ENCODE measurements around the gene FBXL5.

FBXL5 gene, protein sequence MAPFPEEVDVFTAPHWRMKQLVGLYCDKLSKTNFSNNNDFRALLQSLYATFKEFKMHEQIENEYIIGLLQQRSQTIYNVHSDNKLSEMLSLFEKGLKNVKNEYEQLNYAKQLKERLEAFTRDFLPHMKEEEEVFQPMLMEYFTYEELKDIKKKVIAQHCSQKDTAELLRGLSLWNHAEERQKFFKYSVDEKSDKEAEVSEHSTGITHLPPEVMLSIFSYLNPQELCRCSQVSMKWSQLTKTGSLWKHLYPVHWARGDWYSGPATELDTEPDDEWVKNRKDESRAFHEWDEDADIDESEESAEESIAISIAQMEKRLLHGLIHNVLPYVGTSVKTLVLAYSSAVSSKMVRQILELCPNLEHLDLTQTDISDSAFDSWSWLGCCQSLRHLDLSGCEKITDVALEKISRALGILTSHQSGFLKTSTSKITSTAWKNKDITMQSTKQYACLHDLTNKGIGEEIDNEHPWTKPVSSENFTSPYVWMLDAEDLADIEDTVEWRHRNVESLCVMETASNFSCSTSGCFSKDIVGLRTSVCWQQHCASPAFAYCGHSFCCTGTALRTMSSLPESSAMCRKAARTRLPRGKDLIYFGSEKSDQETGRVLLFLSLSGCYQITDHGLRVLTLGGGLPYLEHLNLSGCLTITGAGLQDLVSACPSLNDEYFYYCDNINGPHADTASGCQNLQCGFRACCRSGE

DNA sequence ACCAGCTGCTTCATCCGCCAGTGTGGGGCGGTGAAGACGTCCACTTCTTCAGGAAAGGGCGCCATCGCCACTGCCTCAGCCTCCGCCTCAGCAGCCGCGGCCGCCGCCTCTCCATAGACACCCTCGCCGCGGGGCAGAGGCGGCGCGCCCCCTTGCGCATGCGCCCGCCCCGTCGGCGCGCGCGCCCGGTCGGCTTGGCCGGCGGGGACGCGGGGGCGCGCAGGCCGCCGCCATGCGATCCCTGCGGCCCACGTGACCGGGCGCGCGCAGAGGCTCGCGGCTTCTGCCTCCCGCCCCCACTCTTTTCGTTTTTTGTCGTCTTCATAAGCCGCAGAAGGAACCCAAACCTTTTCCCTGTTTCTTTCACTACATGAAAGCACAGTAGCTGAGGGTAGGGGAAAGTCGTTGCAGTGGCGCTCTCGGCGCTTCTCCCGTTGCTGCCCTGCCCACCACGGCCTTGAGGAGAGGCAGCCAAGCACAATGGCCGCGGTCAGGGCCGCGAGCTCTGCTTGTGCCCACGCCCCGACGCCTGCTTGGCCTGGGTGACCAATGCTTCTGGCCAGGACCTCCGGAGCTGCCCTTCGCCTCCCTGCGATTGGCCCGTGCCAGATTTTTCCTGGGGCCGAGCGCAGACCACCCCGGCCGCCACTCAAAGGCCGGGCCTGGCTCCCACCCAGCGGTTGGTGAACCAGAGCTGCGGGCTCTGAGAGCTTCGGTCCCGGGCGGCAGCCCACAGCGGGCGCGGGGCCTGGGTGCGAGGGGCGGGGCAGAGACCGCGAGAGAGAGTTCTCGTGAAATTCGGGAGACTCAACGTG lies at the start of gene FBXL5:
Gene FBXL5 (minus strand): TSS at position 135 of the 815 bp plus-strand sequence. CDS start 70 bp downstream, at position 65.
- in situ Hi-C loops (cut with MboI; ENCODE audit: low sequenced_read_pairs), result no loop called here

DNA sequence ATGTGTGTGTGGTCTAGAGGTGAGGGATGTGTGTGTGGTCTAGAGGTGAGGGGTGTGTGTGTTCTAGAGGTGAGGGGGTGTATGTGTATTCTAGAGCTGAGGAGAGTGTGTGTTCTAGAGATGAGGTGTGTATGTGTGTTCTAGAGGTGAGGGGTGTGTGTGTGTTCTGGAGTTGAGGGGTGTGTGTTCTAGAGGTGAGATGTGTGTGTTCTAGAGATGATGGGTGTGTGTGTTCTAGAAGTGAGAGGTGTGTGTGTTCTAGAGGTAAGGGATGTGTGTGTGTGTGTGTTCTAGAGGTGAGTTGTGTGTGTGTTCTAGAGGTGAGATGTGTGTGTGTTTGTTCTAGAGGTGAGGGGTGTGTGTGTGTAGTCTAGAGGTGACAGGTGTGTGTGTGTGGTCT lies 49.0 kb upstream of the FBXL5 start:
- in situ Hi-C loops (cut with MboI; ENCODE audit: low sequenced_read_pairs), result no loop called here

DNA sequence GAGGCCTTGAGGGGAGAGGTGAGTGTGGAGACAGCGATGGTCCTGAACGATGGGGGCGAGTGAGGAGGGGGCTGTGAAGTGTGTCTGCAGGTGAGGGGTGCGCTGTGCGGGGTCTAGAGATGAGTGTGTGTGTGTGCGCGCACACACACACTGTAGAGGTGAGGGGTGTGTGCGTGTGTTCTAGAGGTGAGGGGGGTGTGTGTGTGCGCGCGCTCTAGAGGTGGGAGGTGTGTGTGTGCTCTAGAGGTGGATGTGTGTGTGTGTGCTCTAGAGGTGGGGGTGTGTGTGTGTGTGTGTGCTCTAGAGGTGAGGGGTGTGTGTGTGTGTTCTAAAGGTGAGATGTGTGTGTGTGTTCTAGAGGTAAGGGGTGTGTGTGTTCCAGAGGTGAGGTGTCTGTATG lies 48.3 kb upstream of the FBXL5 start:
- in situ Hi-C loops (cut with MboI; ENCODE audit: low sequenced_read_pairs), result no loop called here

DNA sequence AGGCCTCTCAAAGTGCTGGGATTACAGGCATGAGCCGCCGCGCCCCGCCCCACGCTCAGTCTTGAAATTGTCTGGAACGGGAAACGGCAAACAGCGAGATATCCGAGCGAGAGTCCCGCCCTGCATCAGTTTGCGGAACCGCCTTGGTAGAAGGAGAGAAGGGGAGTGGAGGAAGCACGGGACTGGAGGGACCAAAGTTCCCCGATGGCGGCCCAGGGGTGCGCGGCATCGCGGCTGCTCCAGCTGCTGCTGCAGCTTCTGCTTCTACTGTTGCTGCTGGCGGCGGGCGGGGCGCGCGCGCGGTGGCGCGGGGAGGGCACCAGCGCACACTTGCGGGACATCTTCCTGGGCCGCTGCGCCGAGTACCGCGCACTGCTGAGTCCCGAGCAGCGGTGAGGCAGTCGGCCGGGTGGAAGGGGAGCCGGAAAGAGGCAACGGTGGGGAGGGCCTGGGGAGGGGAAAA lies 47.8 kb upstream of the FBXL5 start, which contains the start of gene BST1:
Gene BST1 (plus strand): TSS at position 125 of the 463 bp plus-strand sequence. CDS start 80 bp downstream, at position 205.
- in situ Hi-C loops (cut with MboI; ENCODE audit: low sequenced_read_pairs), result no loop called here

DNA sequence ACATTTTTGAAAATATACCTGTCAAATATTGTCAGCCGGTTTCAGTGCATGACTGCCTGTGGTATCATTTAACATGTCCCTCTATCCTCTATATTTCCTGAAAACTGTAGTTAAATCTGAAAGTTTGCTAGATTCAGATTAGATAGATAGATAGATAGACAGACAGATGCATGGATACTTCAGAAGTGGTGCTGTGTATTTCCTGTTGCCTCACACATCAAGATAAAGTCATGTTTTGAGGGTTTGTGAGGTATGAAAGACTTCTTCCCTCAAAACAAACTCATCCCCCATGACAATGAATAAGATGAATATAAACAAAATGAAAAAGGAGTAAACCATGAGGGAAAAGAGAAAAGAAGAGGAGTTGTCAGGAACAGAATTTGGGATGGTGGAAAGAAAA lies 41.7 kb upstream of the FBXL5 start:
- in situ Hi-C loops (cut with MboI; ENCODE audit: low sequenced_read_pairs), result no loop called here

DNA sequence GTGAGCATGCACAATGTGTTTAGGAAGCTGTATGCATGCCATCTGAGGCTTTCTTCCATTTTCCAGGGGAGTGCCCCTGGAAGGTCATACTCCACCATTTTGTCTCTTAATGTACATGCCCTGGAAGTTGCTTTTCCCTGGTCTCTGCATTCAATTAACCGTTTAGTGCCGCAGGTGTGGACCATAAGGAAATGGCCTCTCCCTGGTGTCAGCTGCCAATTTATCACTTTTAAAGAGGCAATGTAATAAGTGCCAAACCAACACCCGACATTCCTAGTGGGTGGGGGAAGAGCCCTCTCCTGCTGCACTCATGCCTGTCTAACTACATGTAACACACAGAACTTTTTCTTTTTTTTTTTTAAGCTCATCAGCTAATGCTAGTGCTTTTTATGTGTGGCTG lies 40.6 kb upstream of the FBXL5 start:
- in situ Hi-C loops (cut with MboI; ENCODE audit: low sequenced_read_pairs), result no loop called here

DNA sequence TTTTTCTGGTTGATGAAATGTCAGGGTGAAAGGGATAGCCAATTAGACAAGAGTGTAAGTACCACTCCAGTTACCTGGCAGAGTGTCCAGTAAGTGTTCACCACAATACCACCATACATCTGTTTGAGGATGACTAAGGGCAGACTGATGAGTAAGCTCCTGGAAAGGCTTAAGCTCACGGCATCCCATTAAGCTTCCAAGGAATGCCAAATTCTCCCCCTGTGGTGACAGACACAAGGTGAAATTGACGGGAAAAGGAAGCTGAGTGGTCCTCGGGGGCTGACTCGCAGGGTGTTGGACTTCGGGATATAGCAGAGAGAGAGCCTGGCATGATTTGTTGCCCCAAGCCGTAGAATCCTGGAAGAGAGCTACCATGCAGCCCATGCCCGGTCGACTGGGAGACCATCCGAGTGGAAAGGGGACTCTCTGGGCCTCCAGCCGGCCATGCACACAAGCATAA lies 40.1 kb upstream of the FBXL5 start:
- in situ Hi-C loops (cut with MboI; ENCODE audit: low sequenced_read_pairs), result no loop called here

DNA sequence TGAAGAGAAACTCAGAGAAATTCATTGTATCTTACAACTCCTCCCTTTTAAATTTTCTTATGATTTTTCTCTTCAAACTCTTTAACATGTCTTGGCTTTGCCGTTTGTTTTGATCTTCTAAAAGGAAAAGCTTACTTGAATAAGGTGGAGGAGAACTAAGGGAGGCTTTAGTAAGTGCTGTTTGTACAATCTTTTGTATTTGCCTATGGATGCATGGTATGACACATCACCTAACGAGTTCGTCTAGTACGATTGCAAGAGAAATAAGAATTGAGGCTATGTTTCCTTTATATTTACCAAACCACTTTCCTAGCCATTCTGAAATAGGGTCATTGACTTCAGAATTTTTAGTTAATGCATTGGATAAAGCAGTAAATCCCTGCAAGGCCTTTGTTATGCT lies 39.3 kb upstream of the FBXL5 start:
- in situ Hi-C loops (cut with MboI; ENCODE audit: low sequenced_read_pairs), result no loop called here

DNA sequence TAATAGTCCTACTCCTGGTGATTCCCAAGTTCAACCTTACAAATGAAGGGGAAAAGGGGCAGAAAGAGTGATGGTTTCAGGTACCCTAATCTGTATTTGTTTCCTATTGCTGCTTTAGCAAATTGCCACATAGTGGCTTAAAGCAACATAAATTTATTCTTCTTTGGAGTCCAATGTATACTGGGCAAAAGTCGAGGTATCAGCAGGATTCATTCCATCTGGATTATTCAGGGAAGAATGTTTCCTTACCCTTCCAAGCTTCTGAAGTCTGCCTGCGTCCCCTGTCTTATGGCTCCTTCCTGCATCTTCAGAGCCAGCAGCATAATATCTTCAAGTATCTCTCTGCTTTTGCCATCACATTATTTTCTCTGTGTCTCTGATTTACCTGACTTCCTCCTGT lies 37.4 kb upstream of the FBXL5 start:
- in situ Hi-C loops (cut with MboI; ENCODE audit: low sequenced_read_pairs), result no loop called here

DNA sequence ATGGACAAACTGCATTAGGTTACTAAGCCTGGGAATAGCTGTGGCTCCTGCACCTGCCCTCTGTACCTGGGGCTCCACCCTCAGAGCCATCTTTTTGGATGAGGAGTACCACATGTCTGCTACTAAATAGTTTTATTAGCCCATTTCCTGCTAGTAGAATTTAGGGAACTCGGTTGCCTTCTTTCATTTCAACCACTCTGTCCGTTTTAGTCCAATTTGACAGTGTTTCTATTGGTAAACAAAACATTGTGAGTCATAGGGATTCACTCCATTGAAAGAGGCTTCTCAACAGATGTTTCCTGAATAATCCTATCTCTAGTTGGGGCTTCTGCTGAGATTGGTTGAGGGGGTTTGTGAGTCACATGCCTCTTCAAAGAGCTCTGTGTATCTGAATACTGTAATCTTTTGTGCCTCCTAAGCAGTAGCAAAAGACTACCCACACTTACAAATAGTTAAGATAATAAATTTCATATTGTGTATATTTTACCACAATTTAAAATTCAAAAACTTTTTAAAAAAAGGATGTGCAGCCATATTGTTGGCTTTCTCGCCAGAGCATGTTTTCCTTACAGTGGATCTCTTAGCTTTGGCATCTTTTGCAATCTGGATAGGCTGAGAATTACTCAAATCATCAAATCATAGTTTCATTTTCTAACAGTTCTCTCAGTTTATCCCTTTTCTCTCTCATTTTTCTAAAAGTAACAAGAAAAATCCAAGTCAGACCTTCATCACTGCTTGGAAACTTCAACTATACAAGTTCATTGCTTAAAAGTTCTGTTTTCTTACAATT lies 36.4 kb upstream of the FBXL5 start:
- in situ Hi-C loops (cut with MboI; ENCODE audit: low sequenced_read_pairs), result no loop called here

DNA sequence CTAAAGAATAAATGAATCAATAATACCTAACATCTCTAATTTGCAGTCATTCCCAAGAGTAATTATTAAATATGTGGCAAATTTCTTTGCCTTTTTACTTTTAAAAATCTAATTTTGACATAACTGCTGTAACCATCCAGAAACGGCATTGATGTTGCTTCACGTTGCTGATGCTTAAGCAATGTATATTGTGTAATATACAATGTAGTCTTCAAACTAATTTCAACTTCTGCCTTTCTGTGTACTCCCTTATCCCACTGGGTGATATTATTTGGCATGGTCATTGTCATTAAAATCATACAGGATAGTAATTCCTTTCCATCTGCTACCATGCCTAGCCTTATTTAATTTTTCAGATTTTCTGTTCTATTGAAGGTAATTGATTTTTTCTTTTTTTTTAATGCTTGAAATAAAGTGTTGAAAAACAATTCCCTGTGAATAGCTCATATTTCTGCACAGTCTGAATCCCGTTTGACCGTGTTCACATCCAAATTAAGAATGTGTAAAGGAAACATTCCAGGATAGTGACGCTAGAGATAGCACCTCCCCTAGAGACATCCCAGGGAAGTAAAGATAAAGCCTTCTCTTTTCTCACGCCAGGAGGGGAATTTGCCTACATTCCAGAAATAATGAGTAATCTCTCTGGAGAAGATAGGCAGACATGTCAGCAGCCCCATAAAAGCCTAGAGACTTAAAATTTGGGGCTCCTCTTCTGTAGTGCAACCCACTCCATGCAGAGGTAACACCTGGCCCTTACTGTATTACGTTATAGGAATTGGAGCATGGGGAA lies 35.1 kb upstream of the FBXL5 start:
- in situ Hi-C loops (cut with MboI; ENCODE audit: low sequenced_read_pairs), result no loop called here

DNA sequence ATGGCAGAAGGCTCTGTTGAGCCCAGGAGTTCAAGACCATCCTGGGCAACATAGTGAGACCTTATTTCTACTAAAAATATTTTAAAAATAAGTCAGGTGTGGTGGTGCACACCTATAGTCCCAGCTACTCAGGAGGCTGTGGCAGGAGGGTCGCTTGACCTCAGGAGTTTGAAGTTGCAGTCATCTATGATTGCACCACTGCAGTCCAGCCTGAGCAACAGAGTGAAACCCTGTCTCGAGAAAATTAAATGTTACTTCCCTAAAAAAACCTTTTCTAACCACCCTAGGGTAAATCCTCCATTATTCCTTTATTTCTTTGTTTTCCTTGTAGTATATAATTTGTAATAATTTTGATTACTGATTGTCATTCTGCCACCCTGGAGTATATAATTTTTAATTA lies 34.4 kb upstream of the FBXL5 start:
- in situ Hi-C loops (cut with MboI; ENCODE audit: low sequenced_read_pairs), result no loop called here

DNA sequence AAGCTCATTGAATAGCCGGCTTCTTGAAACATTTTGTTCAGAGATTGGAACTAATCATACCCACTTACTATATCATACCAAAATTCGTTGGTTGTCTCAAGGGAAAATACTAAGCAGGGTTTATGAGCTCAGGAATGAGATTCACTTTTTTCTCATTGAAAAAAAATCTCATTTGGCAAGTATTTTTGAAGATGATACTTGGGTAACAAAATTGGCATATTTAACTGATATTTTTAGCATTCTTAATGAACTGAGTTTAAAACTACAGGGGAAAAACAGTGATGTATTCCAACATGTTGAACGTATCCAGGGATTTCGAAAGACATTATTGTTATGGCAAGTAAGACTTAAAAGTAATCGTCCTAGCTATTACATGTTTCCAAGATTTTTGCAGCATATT lies 32.9 kb upstream of the FBXL5 start:
- in situ Hi-C loops (cut with MboI; ENCODE audit: low sequenced_read_pairs), result no loop called here

DNA sequence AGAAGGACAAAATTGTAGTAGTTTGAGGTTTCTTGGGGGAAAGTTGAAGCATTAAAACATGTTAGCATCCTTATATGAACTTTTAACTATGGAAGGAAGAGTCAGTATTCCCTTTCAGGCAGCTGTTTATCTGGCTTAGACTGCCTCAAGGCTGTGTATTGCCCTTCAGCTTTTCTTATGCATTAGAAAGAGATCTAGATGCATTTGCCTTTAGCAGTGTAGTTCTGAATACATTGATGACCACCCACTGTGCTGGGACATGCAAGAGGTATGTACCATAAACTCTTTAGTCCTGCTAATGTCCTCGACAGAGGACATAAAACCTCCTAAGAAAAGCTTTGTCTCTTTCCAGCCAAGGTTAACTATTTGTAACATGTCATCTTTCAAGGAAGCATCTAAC lies 29.3 kb upstream of the FBXL5 start:
- in situ Hi-C loops (cut with MboI; ENCODE audit: low sequenced_read_pairs), result no loop called here

DNA sequence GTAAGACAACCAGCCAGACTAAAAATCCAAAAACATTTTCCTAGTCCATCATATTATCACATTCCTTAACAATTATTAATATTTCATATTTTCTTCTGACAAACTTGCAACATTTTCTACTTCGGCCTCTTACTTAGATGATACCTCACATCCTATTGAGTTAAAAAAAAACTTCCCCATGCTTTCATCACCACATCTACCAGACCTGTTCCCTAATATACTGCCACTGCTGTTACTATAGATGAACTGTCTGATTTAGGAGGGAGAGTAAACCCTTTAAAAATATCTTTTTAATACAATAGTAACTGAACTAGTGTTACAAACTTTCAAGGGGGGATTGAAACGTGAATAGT lies 28.0 kb upstream of the FBXL5 start:
- in situ Hi-C loops (cut with MboI; ENCODE audit: low sequenced_read_pairs), result no loop called here

DNA sequence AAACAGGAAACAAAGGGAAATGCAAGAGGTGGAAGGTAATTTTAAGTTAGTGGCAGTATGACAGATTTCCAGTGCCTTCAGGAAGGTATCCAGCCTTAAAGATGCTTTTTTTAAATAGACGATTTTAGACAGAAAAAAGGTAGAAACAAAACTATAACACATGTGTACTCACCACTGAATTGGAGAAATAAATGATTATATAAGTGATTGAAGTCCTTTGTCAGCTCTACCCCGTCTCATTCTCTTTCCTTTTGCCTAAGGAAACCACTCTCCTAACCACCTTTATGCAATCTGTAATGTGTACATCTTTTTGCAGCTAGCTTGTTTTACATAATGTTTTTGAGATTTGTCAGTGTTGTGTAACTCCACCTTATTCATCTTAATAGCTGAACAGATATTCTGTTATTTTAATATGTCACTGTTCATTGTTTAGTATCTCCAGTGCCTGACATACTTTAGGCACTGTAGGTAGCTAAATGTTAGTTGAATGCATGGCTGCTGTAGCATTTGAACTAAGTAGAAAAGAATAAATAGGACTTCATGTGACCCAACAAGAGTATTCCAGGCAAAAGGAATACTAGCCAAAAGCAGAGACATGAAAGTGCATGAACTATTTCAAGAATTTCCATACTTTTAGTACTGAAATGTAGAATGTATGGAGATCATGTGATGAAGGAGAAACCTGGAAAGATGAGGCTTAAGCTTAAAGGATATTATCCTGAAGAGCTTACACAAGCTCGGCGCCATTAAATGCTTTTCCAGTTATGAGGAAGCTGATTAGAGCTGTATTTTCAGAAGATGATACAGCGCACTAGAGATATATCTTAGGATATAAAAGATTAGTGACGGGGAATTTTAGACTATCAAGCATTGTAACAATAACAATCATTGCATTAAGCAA lies 27.3 kb upstream of the FBXL5 start:
- in situ Hi-C loops (cut with MboI; ENCODE audit: low sequenced_read_pairs), result no loop called here

DNA sequence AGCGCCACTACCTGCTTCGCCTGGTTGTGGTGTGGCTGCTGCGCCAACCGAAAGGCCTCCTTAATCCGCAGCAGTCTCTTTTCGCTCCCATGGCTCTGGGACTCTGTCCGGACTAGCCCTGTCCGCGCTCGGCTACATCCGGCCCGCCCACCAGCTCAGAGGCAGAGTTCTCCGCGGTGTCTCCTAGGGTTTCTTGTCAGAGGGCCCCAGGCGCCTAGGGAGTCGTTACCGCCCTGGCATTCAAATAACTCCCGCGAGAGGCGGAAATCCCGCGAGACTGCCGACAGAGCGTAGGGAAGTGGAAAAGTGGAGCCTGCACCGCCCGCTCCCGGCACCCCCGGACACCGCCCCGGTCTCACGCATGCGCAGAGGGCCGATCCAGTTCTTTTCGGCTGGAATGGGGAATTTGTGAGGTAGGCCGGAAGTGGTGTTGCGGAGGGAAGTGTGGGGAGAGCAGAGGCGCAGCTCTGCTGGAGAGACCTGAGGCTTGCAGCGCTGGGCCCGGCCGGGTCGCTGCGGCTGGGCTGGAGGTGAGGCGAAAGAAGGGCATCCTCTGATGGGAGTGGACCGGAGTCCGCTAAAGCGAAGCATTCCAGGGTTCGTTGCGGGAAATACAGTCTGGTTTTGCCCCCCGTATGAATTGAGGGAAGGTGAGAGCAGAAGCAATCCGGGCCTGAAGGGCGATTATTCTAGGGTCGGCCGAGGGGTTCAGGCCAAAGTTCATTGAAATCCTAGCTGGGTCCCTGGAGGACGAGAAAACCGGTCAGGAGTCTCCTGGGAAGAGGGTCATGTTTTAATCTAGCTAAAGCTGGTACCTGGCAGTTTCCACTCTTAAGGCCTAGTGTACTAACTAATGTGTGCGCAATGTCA lies 26.4 kb upstream of the FBXL5 start, which contains the start of gene FAM200B:
Gene FAM200B (plus strand): TSS at position 456 of the 870 bp plus-strand sequence. CDS start 5,151 bp downstream, outside the sequence.
- in situ Hi-C loops (cut with MboI; ENCODE audit: low sequenced_read_pairs), result no loop called here

DNA sequence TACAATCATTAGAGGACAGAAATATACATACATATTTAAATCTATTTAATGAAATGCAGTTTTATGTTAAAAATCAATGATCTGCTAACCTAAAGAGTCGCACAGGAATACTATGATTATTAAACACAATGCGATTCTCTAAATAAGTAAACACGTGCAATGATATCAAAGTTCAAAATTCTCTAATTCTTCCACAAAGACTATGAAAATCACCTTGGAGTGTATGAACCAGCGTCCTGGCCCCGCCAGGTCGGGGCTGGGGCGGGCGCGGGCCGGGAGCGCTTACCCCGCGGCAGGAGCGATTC lies 25.9 kb upstream of the FBXL5 start:
- in situ Hi-C loops (cut with MboI; ENCODE audit: low sequenced_read_pairs), result no loop called here

Data from hTERT RPE-1 (cell line).